Left ventricle myocardium inferior (tissue), 1 donor: ENCODE results near the gene APOO. TPM values are rescaled to one million over a fixed set of nuclear protein-coding genes. Genes with fewer than 3 reads are reported as not detected.
A peak's percentile ranks its signal among the peaks of the same experiment; 100 is the strongest.

Source experiments
- DNase-seq: peaks from one replicate; pipeline ENCODE4 v3.0.0-alpha.2; 2020
- H3K27ac ChIP-seq: fragments of 200-600 bp; replicated peaks from 2 replicates; pipeline ENCODE4 v1.8.0; 2021
- H3K27me3 ChIP-seq: fragments of 200-600 bp; 2 replicates; pipeline ENCODE4 v1.8.0; 2021; ENCODE audit warnings: low read depth
- H3K36me3 ChIP-seq: fragments of 200-600 bp; 2 replicates; pipeline ENCODE4 v1.8.0; 2021
- H3K4me1 ChIP-seq: fragments of 200-600 bp; 2 replicates; pipeline ENCODE4 v1.8.0; 2021
- H3K4me3 ChIP-seq: fragments of 200-600 bp; 2 replicates; pipeline ENCODE4 v1.8.0; 2021; ENCODE audit warnings: mild to moderate bottlenecking, moderate library complexity
- H3K9me3 ChIP-seq: fragments of 200-600 bp; replicated peaks from 2 replicates; pipeline ENCODE4 v1.8.0; 2021
- CTCF ChIP-seq: fragments of 200-600 bp; IDR thresholded peaks from 2 replicates; pipeline ENCODE4 v1.8.0; 2021; ENCODE audit warnings: antibody characterized with exemption, mild to moderate bottlenecking, borderline replicate concordance
- intact Hi-C: fragments of 100-400 bp; cut with micrococcal nuclease; formaldehyde crosslinking; loops from one replicate; pipeline ENCODE4 v1.11.0; 2022
- total RNA-seq: library from RNA; stranded (reverse); fragmentation: NEBNext Ultra II Directional; extraction: Animal tissue kit (Norgen Biotek cat#: 25700); gene quantifications from one replicate; pipeline ENCODE4 v1.2.1, GENCODE V29; 2021
- donor health status: DM: no; HTN: yes; CAD: no; lungs with severe emphysema.

Gene APOO
- total RNA-seq, 1 donor from 2014 or later, result 102 TPM

- TF ChIP-seq CTCF, result no peak
- DNase-seq, result no peak
- Histone ChIP-seq H3K4me1 (no peaks in the 10 kb centered on the region), H3K4me3 (no peak overlapping the region), H3K27me3 (no peaks in the 10 kb centered on the region), H3K36me3 (no peaks in the 10 kb centered on the region), H3K27ac (no peak overlapping the region), H3K9me3 (no peaks in the 10 kb centered on the region)
- intact Hi-C loops, result no loop called here
Measured at GRCh38 chrX:23816179-23816578, 91.6 kb downstream of the APOO start.

- Histone ChIP-seq H3K9me3 (no peaks in the 10 kb centered on the region), H3K4me3 (no peak overlapping the region), H3K27ac (no peak overlapping the region), H3K4me1 (no peaks in the 10 kb centered on the region), H3K27me3 (no peaks in the 10 kb centered on the region), H3K36me3 (no peaks in the 10 kb centered on the region)
- no peak for TF ChIP-seq CTCF
- intact Hi-C loops, result no loop called here
- DNase-seq, result no peak
Measured at GRCh38 chrX:23815376-23815775, 92.4 kb downstream of the APOO start.

GRCh38 chrX:23813808-23814207 is 93.9 kb downstream of the APOO start:
- H3K4me1 ChIP-seq, result no peaks in the 10 kb centered on the region
- no peak for TF ChIP-seq CTCF
- intact Hi-C loops, result no loop called here
- no peak overlapping the region for H3K4me3 ChIP-seq
- no peaks in the 10 kb centered on the region for H3K27me3 ChIP-seq
- H3K9me3 ChIP-seq, result no peaks in the 10 kb centered on the region
- no peak overlapping the region for H3K27ac ChIP-seq
- no peaks in the 10 kb centered on the region for H3K36me3 ChIP-seq
- DNase-seq, result no peak

- intact Hi-C loops, result no loop called here
- Histone ChIP-seq H3K36me3 (no peaks in the 10 kb centered on the region), H3K27me3 (no peaks in the 10 kb centered on the region), H3K27ac (peak overlapping the region; percentile 33), H3K4me1 (peaks cover 4% of the 10 kb centered on the region), H3K9me3 (no peaks in the 10 kb centered on the region), H3K4me3 (peak overlapping the region; percentile 14)
- DNase-seq, result no peak
- no peak for TF ChIP-seq CTCF
Measured at GRCh38 chrX:23811656-23812055, 96.1 kb downstream of the APOO start.

- H3K4me3 ChIP-seq, result peak overlapping the region; percentile 14
- intact Hi-C loops, result no loop called here
Measured at GRCh38 chrX:23811108-23811651, 96.6 kb downstream of the APOO start.

More at GRCh38 chrX:23811108-23811651, 96.6 kb downstream of the APOO start:
- TF ChIP-seq CTCF, result no peak
- Histone ChIP-seq H3K27me3 (no peaks in the 10 kb centered on the region), H3K9me3 (no peaks in the 10 kb centered on the region), H3K36me3 (no peaks in the 10 kb centered on the region), H3K4me1 (peaks cover 4% of the 10 kb centered on the region), H3K27ac (peak overlapping the region; percentile 33)
- DNase-seq, result no peak
